ENCODE data around the gene SEMA3D.

GRCh38 chr7:85125651-85126131 is 61.2 kb downstream of the SEMA3D start:
- no peak for TF ChIP-seq CTCF (IDR thresholded peaks at IDR 0.05; ENCODE audit: poor library complexity, severe bottlenecking)
- no peak for TF ChIP-seq POLR2AphosphoS5 (IDR thresholded peaks at IDR 0.05)
- no peak for TF ChIP-seq EP300 (conservative IDR thresholded peaks at IDR 0.05; ENCODE audit: poor library complexity, severe bottlenecking)
- no peak for TF ChIP-seq EZH2 (IDR thresholded peaks at IDR 0.05; ENCODE audit: borderline replicate concordance, insufficient read depth, low read length, poor library complexity, severe bottlenecking)
- no peak for TF ChIP-seq RAD21 (conservative IDR thresholded peaks at IDR 0.05)
- TF ChIP-seq TAF1 (IDR thresholded peaks at IDR 0.05; ENCODE audit: low read depth), result no peak
- no peak for TF ChIP-seq SMC3 (conservative IDR thresholded peaks at IDR 0.05; ENCODE audit: poor library complexity)
- TF ChIP-seq REST (IDR thresholded peaks at IDR 0.05; ENCODE audit: borderline replicate concordance), result no peak
- TF ChIP-seq MXI1 (conservative IDR thresholded peaks at IDR 0.05; ENCODE audit: poor library complexity, severe bottlenecking), result no peak

Data from neural cell (in vitro differentiated cells).